HepG2 (cell line): ENCODE data around the gene RITA1. TPM values are rescaled to one million over a fixed set of nuclear protein-coding genes. Genes with fewer than 3 reads are reported as not detected.

Source experiments
- ATAC-seq: fragments of 200-7000 bp; cut with Tn5 transposase; 3 replicates; pipeline ENCODE4 v1.9.1; 2020; ENCODE audit warnings: mild to moderate bottlenecking, moderate library complexity
- BruUV-seq: library from RNA; stranded (reverse); fragments of 400-500 nt; replicated peaks from 2 replicates; lab custom pipeline; 2021; lab: Mats Ljungman, UMichigan
- CTCF ChIA-PET: fragments of 300-600 bp; formaldehyde crosslinking; extraction: SDS; loops from one replicate; lab custom pipeline; 2021; ENCODE audit warnings: low total read pairs, inconsistent platforms, low intra/inter-chr PET ratio; lab: Yijun Ruan, JAX
- POLR2A ChIA-PET: fragments of 350-600 bp; sonication (Branson Sonifier 250); formaldehyde crosslinking; loops from one replicate; lab custom pipeline; 2020; ENCODE audit warnings: antibody characterized with exemption, inconsistent platforms; lab: Yijun Ruan, JAX
- DNase-seq: peaks from one replicate; pipeline ENCODE4 v3.0.0-alpha.2; 2015; ENCODE audit warnings: low spot score
- FAIRE-seq: peaks from 3 replicates; lab custom pipeline; 2011; peaks lifted over from hg19 to GRCh38; lab: Jason Lieb, UNC
- H2AFZ ChIP-seq: one replicate; pipeline ENCODE4 v1.6.1; 2011; ENCODE audit warnings: low read length, inconsistent platforms
- H3K27ac ChIP-seq: fragments of 300-600 bp; 3 replicates; pipeline ENCODE4 v1.8.0; 2011; ENCODE audit warnings: mixed run types, mild to moderate bottlenecking, mixed read lengths, low read length, inconsistent platforms; ENCODE audit not compliant: insufficient read depth; ENCODE audit errors: extremely low read length
- H3K27me3 ChIP-seq, 2 experiments: fragments of 200-600 bp in 1 of 2; 2 replicates in 1 of 2; 3 replicates in 1 of 2; pipeline versions ENCODE4 v1.6.0 to v1.8.0; 2011; ENCODE audit warnings: low read length in 2 of 2, mild to moderate bottlenecking in 2 of 2, moderate library complexity in 2 of 2, inconsistent platforms in 1 of 2; ENCODE audit not compliant: insufficient read depth in 2 of 2, control insufficient read depth in 1 of 2
- H3K36me3 ChIP-seq, 2 experiments: fragments of 200-600 bp in 1 of 2; replicated peaks in 1 of 2; 2 replicates in 1 of 2; 3 replicates in 1 of 2; pipeline versions ENCODE4 v1.5.1 to v1.8.0; 2011; ENCODE audit warnings: low read length in 2 of 2, inconsistent platforms in 1 of 2; ENCODE audit not compliant: insufficient read depth in 2 of 2, control insufficient read depth in 1 of 2
- H3K4me1 ChIP-seq: 2 replicates; pipeline ENCODE4 v1.5.1; 2012; ENCODE audit warnings: low read length, inconsistent platforms; ENCODE audit not compliant: insufficient read depth
- H3K4me2 ChIP-seq: 2 replicates; pipeline ENCODE4 v1.6.0; 2011; ENCODE audit warnings: low read depth, low read length, inconsistent platforms
- H3K4me3 ChIP-seq, 3 experiments: fragments of 200-600 bp in 1 of 3; sonication (generic), shearing (Covaris generic) in 1 of 3; replicated peaks in 1 of 3; 2 replicates each; pipeline ENCODE4 v1.5.1; 2011 to 2016; ENCODE audit warnings: low read length in 3 of 3, inconsistent platforms in 2 of 3, low read depth in 2 of 3, mild to moderate bottlenecking in 2 of 3, control low read depth in 1 of 3, mixed read lengths in 1 of 3; ENCODE audit not compliant: insufficient read depth in 1 of 3
- H3K79me2 ChIP-seq: one replicate; pipeline ENCODE4 v1.6.1; 2011; ENCODE audit warnings: low read length, inconsistent platforms; ENCODE audit not compliant: insufficient read depth
- H3K9ac ChIP-seq: 2 replicates; pipeline ENCODE4 v1.6.0; 2011; ENCODE audit warnings: mild to moderate bottlenecking, low read depth, low read length, inconsistent platforms; ENCODE audit not compliant: insufficient read depth
- H3K9me3 ChIP-seq: 2 replicates; pipeline ENCODE4 v1.5.1; 2012; ENCODE audit warnings: mild to moderate bottlenecking, low read length
- H4K20me1 ChIP-seq: 2 replicates; pipeline ENCODE4 v1.6.0; 2011; ENCODE audit warnings: inconsistent platforms, mild to moderate bottlenecking, low read length, moderate library complexity; ENCODE audit not compliant: insufficient read depth
- ZNF20 ChIP-seq: sonication (generic); formaldehyde crosslinking; IDR thresholded peaks from 2 replicates; pipeline ENCODE4 v1.4.0; 2020; ENCODE audit warnings: mild to moderate bottlenecking, moderate library complexity, missing genetic modification reagents
- ZNF260 ChIP-seq: sonication (generic); formaldehyde crosslinking; IDR thresholded peaks from 2 replicates; pipeline ENCODE4 v1.4.0; 2020; ENCODE audit warnings: missing genetic modification reagents, low read depth, mild to moderate bottlenecking, borderline replicate concordance
- ZNF510 ChIP-seq: sonication (generic); formaldehyde crosslinking; IDR thresholded peaks from 2 replicates; pipeline ENCODE4 v1.4.0; 2020; ENCODE audit warnings: low read depth, mild to moderate bottlenecking, missing genetic modification reagents
- ZNF746 ChIP-seq: sonication (generic); formaldehyde crosslinking; IDR thresholded peaks from 2 replicates; pipeline ENCODE4 v1.8.0; 2022; ENCODE audit warnings: mild to moderate bottlenecking, missing genetic modification reagents
- ZNF776 ChIP-seq: sonication (generic); formaldehyde crosslinking; IDR thresholded peaks from 2 replicates; pipeline ENCODE4 v1.4.0; 2020; ENCODE audit warnings: mild to moderate bottlenecking, missing genetic modification reagents
- ZNF839 ChIP-seq: sonication (generic); formaldehyde crosslinking; IDR thresholded peaks from 2 replicates; pipeline ENCODE4 v1.4.0; 2020; ENCODE audit warnings: missing genetic modification reagents, mild to moderate bottlenecking, borderline replicate concordance
- ZSCAN25 ChIP-seq: sonication (generic); formaldehyde crosslinking; IDR thresholded peaks from 2 replicates; pipeline ENCODE4 v1.8.0; 2022; ENCODE audit warnings: mild to moderate bottlenecking, missing genetic modification reagents
- WGBS: methylation state at CpG from one replicate; pipeline ENCODE4 v1.1.6; 2017; ENCODE audit warnings: low lambda C conversion rate; 5-methylcytosine and 5-hydroxymethylcytosine counted together
- in situ Hi-C: cut with HindIII; loops from 2 replicates; pipeline ENCODE4 v1.10.0; 2017; ENCODE audit warnings: low pct_unique_long_range_greater_than_20kb; ENCODE audit not compliant: extremely low pct_ligation_motif_present
- intact Hi-C: fragments of 100-400 bp; cut with micrococcal nuclease; formaldehyde crosslinking; loops from one replicate; pipeline ENCODE4 v1.10.0; 2022; ENCODE audit not compliant: unreplicated experiment
- polyA plus RNA-seq, 8 experiments: library from polyadenylated mRNA; depleted of rRNA in 3 of 8; stranded (reverse) in 7 of 8; unstranded in 1 of 8; fragments of >200 nt; fragmentation: Illumina TruSeq in 4 of 8; extraction: Trizol in 4 of 8; gene quantifications; 2 replicates each; pipeline versions ENCODE4 v1.2.1 to v1.2.3, GENCODE V29; 2011 to 2016; ENCODE audit warnings: low read depth in 4 of 8, missing spikeins in 1 of 8, mixed read lengths in 1 of 8; ENCODE audit not compliant: insufficient read depth in 1 of 8
- total RNA-seq, 5 experiments: library from RNA; depleted of rRNA; stranded (reverse); fragments of >200 nt; fragmentation: Illumina TruSeq; extraction: Trizol; gene quantifications; 2 replicates each; pipeline ENCODE4 v1.2.3, GENCODE V29; 2016; ENCODE audit warnings: low read depth in 1 of 5
- TF ChIP-seq, protein P1 (sequence below): sonication (generic); formaldehyde crosslinking; IDR thresholded peaks from 2 replicates; pipeline ENCODE4 v1.4.0; 2020; ENCODE audit warnings: missing genetic modification reagents, borderline replicate concordance
- TF ChIP-seq, protein P2 (sequence below): IDR thresholded peaks from 2 replicates; pipeline ENCODE4 v1.6.1; 2016
- TF ChIP-seq, protein P3 (sequence below): sonication (generic); formaldehyde crosslinking; IDR thresholded peaks from 2 replicates; pipeline ENCODE4 v1.4.0; 2020; ENCODE audit warnings: missing genetic modification reagents
- TF ChIP-seq, protein P4 (sequence below): sonication (generic); formaldehyde crosslinking; IDR thresholded peaks from 2 replicates; pipeline ENCODE4 v1.5.0; 2020; ENCODE audit warnings: missing genetic modification reagents

Gene RITA1
- total and polyA plus RNA-seq, 2 of the 13 experiments (the other 11 are each of a cell fraction or from before 2014, with no cell fraction given): 12.4 to 28.9 TPM

DNA sequence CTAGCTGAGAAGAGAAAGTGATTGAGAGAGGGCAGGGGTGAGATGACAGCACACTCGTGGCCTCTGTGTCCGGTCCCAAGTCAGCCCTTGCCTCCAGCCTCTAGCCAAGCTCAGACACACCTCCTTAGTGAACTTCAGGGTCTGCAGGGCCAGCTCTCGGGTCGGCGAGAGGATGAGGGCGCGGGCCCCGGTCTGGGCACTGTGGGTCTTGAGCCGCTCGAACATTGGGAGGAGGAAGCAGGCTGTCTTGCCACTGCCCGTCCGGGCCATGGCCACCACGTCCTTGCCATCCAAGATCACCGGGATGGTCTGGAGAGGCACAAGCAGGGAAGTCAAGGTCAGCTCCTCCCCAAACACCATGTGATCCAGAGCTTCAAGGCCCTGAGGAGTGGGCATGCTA, 6.5 kb upstream of the RITA1 start (continued):
- TF ChIP-seq, protein P1, sequence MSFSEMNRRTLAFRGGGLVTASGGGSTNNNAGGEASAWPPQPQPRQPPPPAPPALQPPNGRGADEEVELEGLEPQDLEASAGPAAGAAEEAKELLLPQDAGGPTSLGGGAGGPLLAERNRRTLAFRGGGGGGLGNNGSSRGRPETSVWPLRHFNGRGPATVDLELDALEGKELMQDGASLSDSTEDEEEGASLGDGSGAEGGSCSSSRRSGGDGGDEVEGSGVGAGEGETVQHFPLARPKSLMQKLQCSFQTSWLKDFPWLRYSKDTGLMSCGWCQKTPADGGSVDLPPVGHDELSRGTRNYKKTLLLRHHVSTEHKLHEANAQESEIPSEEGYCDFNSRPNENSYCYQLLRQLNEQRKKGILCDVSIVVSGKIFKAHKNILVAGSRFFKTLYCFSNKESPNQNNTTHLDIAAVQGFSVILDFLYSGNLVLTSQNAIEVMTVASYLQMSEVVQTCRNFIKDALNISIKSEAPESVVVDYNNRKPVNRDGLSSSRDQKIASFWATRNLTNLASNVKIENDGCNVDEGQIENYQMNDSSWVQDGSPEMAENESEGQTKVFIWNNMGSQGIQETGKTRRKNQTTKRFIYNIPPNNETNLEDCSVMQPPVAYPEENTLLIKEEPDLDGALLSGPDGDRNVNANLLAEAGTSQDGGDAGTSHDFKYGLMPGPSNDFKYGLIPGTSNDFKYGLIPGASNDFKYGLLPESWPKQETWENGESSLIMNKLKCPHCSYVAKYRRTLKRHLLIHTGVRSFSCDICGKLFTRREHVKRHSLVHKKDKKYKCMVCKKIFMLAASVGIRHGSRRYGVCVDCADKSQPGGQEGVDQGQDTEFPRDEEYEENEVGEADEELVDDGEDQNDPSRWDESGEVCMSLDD (CRISPR knock-in tag): no peak

DNA sequence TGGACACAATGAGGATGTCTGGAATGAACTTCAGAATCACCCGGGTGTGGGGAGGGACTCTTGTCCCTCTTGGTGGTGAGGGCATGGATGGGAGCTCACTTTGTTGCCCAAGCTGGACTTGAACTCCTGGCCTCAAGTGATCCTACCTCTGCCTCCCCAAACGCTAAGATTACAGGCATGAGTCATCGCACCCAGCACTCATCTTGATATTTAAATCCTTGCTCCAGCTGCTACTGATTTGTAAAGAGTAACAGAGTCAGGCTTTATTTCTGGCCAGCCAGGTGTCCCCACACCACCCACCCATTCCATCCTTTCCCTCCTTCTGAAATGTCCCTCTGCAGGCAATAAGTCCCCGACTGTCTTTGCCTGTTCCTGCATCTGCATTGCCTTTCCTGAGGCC, 5.2 kb upstream of the RITA1 start:
- no peak overlapping the region for H3K27ac ChIP-seq
- no peak for FAIRE-seq
- H3K79me2 ChIP-seq: peaks cover 28% of the 10 kb centered on the region
- intact Hi-C loops (no loop called here), in situ Hi-C loops (no loop called here)
- no peaks in the 10 kb centered on the region for H3K9me3 ChIP-seq
- ChIA-PET CTCF (no interaction called here), POLR2A (no interaction called here)
- peaks cover 18% of the 10 kb centered on the region for H3K4me1 ChIP-seq
- no peaks in the 10 kb centered on the region; the same call in 1 of the 2 replicates for H4K20me1 ChIP-seq
- no TSS peak for BruUV-seq
- whole genome bisulfite sequencing: 98% methylated on average over 2 of the region's 4 CpGs
- no peak overlapping the region for H3K9ac ChIP-seq
- H3K4me2 ChIP-seq: no peak overlapping the region
- H3K36me3 ChIP-seq: peaks cover 32 to 55% of the 10 kb centered on the region in 2 experiments; a peak in 4 of 5 replicates
- H3K4me3 ChIP-seq: no peak overlapping the region
- no peak for ATAC-seq
- DNase-seq: no peak
- no peaks in the 10 kb centered on the region for H3K27me3 ChIP-seq
- H2AFZ ChIP-seq: no peak overlapping the region
- TF ChIP-seq, protein P2, sequence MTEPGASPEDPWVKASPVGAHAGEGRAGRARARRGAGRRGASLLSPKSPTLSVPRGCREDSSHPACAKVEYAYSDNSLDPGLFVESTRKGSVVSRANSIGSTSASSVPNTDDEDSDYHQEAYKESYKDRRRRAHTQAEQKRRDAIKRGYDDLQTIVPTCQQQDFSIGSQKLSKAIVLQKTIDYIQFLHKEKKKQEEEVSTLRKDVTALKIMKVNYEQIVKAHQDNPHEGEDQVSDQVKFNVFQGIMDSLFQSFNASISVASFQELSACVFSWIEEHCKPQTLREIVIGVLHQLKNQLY (CRISPR knock-in tag): no peak
- TF ChIP-seq ZNF746: no peak
- TF ChIP-seq ZNF776: no peak
- TF ChIP-seq, protein P3, sequence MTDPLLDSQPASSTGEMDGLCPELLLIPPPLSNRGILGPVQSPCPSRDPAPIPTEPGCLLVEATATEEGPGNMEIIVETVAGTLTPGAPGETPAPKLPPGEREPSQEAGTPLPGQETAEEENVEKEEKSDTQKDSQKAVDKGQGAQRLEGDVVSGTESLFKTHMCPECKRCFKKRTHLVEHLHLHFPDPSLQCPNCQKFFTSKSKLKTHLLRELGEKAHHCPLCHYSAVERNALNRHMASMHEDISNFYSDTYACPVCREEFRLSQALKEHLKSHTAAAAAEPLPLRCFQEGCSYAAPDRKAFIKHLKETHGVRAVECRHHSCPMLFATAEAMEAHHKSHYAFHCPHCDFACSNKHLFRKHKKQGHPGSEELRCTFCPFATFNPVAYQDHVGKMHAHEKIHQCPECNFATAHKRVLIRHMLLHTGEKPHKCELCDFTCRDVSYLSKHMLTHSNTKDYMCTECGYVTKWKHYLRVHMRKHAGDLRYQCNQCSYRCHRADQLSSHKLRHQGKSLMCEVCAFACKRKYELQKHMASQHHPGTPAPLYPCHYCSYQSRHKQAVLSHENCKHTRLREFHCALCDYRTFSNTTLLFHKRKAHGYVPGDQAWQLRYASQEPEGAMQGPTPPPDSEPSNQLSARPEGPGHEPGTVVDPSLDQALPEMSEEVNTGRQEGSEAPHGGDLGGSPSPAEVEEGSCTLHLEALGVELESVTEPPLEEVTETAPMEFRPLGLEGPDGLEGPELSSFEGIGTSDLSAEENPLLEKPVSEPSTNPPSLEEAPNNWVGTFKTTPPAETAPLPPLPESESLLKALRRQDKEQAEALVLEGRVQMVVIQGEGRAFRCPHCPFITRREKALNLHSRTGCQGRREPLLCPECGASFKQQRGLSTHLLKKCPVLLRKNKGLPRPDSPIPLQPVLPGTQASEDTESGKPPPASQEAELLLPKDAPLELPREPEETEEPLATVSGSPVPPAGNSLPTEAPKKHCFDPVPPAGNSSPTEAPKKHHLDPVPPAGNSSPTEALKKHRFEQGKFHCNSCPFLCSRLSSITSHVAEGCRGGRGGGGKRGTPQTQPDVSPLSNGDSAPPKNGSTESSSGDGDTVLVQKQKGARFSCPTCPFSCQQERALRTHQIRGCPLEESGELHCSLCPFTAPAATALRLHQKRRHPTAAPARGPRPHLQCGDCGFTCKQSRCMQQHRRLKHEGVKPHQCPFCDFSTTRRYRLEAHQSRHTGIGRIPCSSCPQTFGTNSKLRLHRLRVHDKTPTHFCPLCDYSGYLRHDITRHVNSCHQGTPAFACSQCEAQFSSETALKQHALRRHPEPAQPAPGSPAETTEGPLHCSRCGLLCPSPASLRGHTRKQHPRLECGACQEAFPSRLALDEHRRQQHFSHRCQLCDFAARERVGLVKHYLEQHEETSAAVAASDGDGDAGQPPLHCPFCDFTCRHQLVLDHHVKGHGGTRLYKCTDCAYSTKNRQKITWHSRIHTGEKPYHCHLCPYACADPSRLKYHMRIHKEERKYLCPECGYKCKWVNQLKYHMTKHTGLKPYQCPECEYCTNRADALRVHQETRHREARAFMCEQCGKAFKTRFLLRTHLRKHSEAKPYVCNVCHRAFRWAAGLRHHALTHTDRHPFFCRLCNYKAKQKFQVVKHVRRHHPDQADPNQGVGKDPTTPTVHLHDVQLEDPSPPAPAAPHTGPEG (CRISPR knock-in tag): no peak
- no peak for TF ChIP-seq ZNF839 (CRISPR knock-in tag)
- TF ChIP-seq ZNF260 (CRISPR knock-in tag): no peak
- TF ChIP-seq, protein P4, sequence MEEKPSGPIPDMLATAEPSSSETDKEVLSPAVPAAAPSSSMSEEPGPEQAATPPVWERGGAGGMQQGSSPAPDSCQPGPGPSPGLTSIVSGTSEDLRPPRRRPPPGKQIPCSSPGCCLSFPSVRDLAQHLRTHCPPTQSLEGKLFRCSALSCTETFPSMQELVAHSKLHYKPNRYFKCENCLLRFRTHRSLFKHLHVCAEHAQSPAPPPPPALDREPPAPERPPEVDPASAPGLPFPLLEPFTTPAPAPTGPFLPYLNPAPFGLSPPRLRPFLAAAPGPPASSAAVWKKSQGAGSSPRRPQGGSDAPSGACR (CRISPR knock-in tag): no peak
- no peak for TF ChIP-seq ZSCAN25 (CRISPR knock-in tag)
- no peak for TF ChIP-seq ZNF20 (CRISPR knock-in tag)
- TF ChIP-seq ZNF510: no peak
